Glomerular endothelial cell (primary cell): ENCODE data around the gene SEMA6D. TPM values are rescaled to one million over a fixed set of nuclear protein-coding genes. Genes with fewer than 3 reads are reported as not detected.
"Not testable (repeated sequence)": the region's sequence is repeated elsewhere in the genome, so short reads cannot be mapped to it uniquely, and the experiment has no call there.

Experiments used
- DNase-seq: peaks from one replicate; pipeline ENCODE4 v3.0.0-alpha.2; 2011; ENCODE audit warnings: low read depth, low spot score; ENCODE audit errors: extremely low read depth
- total RNA-seq: library from RNA; depleted of rRNA; stranded (reverse); fragments of >200 nt; gene quantifications from 2 replicates; pipeline ENCODE4 v1.2.3, GENCODE V29; 2015

Gene SEMA6D
- total RNA-seq, 1 donor from 2014 or later: 5.6 TPM

DNA sequence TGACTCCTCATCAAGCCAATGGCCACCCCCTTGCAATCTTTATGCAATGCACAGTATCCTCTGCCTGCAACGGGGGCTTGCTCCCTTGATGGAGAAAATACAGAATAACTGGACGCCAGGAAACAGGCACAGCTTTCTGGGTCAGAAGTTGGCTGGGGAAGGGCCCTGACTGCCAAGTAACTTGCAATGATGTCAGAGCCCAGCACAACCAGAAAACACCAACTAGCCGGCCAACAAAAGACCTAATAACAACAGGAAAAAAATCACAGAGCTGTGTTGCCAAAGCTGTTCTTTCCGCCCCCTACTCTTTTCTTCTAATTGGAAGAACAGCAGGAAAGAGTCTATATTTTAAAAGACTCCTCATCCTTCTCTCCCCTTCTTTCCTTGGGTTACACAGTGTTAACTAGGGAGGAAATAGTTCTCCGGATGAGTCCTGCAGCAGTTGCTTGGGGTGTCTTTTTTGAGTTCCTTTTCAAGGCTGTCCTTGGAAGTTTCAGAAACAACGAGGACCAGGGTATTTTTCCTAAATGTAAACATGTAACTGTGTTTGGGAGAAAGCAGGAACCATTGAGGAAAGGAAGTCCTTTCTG lies 1.4 kb upstream of the SEMA6D start:
- DNase-seq: no peak

DNA sequence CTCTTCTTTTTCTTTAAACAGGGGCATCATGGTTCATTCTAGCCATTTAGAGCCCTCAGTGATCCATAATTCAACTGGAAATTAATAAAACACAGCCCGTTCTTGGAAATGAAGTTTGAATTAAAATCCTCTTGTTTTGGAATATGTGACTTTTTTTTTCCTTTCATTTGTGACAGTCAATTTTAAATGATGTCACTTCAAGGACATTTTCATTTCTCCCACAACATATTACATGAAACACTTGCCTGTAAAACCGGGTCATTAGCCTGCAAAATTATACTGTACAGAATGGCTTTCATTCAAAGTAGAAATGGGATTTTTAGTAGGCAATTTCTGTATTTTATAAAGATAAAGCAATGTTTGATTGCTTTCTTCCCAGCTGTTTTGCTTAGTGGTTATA lies 789 bp upstream of the SEMA6D start:
- DNase-seq: no peak

GRCh38 chr15:47718497-47719437 lies 1.5 kb downstream of the SEMA6D start:
- no peak for DNase-seq

GRCh38 chr15:47719730-47720129 lies 2.4 kb downstream of the SEMA6D start:
- DNase-seq: no peak

DNA sequence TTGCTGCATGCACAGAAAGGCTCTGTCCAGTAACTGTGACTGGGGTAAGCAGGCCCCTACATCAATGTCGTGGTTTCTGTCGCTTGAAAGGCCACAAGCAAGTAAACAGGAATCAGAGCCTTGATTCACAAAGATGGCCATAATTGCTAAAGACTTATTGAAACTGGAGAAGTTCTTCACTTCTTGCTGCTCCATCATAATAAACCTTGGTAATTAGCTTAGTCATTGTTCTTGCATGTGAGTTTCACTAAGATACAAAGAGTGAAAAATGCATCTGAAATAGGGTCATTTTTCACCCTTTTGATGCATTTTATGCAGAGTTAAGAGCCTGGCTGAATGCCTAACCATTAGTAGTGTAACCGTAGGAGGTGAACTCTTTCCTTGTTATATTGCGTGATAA lies 3.2 kb downstream of the SEMA6D start:
- DNase-seq: no peak

DNA sequence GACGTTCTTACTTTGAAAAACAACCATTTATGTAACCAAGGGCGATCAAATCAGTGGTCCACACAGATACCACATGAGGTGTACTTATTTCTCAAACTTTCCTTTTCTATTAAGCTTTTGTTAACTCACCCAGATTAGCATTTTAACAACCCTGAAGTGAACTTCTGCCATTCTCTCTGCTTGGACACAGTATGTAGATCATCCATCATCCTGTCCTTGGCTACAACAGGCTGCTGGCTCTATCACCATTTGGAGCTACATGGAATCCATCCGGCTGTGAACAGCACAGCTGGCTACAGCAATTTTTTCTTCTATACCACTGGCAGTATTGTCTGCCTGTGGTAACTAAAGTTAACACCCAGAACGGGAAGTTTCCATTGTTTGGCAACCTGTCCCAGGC lies 4.4 kb downstream of the SEMA6D start:
- DNase-seq: no peak

GRCh38 chr15:47724346-47724745 lies 7.0 kb downstream of the SEMA6D start:
- no peak for DNase-seq

DNA sequence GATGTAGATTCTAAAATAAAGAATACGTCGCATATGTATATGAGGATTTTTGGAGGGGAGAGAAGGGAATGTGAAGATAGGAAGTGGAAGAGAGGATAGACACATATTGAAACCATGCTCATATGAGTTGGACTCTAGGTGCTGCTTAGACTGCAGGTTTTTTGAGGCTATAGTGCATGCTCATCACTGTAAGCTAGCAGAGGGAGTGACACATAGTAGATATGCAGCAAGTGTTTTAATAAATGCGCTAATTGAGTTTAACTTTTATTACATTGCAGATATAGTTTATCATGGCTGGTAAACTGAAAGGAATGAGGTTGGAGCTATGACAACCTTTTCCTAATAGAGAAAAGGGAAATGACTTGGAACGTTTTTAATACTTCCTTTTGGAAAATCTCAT lies 7.7 kb downstream of the SEMA6D start:
- no peak for DNase-seq

DNA sequence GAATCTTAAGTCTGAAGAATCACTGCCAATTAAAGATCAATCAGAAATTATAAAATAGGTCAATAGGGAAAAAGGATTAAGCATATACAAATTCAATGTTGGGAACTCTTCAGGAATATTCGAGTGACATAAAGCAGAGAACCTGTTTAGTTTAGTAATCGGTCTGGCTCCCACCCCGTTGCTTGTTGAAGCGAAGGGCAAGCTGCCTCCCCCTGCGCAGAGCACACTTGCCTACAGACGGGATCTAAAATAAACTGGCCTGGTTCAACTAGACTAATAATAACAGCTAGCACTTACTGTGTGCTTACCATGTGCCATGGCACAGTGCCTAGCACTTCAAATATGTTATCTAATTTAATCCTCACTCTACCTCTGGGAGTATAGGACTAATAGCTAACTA lies 8.6 kb downstream of the SEMA6D start:
- no peak for DNase-seq

- DNase-seq: no peak
Observed at GRCh38 chr15:47726399-47726823, 9.1 kb downstream of the SEMA6D start.

GRCh38 chr15:47727137-47727536 lies 9.8 kb downstream of the SEMA6D start:
- DNase-seq: no peak

GRCh38 chr15:47727676-47728075 lies 10.4 kb downstream of the SEMA6D start:
- no peak for DNase-seq

DNA sequence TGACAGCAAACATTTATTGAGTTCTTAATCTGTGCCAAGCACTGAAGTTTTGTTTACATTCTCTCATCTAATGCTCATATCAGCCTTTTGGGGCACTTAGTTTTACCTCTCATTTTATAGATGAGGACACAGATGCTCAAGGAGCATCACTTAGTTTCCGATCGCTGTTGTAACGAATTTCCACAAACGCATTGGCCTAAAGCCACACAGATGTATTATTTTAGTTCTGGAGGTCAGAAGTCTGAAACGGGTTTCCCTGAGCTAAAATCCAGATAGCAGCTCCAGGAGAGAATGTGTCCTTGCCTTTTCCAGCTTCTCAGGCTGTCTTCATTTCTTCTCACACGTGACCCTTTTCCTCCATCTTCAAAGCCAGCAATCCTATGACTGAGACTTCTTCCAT lies 11.1 kb downstream of the SEMA6D start:
- DNase-seq: no peak

DNA sequence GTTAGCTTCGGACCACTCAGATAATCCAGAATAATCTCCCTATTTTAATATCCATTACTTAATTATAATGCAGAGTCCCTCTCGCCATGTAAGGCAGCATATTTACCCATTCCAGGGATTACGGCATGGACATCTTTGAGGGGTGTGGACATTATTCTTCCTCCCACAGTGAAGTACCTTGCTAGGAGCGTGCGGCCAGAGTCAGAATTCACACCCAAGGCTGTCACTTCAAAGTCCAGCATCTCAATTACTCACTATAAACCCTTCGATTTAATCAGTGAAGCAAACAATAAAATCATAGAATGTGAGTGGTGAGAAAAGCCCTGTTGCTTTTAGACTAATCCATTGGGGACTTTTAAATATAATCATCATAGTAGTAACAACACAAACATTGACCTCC lies 11.6 kb downstream of the SEMA6D start:
- no peak for DNase-seq

GRCh38 chr15:47731230-47731629 lies 13.9 kb downstream of the SEMA6D start:
- no peak for DNase-seq

DNA sequence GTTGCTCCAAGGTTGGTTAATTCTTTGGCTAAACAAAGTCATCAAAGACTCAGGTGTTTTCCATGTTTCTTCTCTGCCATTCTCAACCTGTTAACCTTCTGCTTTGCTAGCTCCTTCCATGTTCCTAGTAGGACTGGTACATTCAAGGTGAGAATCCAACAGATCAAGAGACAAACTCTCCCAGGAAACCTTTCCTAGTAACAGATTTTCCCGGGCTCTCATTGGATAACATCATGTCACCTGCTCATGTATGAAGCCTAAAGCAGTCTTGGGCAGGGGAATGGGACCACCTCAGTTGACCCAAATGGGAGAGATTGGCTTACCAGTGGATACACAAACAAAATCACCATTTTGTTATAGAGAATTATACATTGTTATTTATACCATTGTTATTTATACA lies 14.9 kb downstream of the SEMA6D start:
- no peak for DNase-seq

DNA sequence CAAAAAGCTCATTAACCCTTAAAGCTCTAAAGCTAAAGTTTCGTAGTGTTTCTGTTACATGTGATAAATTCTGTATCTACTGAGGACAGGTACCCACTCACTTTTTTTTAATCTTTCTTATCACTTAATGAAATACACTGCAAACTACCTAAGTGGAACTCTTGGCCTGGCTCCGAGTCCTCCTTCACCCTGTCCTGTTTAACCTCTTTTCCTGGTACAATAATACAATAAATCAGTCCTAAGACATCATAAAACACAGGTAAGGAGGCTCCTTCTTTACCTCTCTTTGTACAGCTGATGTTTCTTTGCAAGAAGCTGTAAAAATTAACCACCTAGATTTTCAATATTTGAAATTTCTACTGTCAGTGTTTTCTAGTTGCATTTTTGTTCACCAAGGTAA lies 15.8 kb downstream of the SEMA6D start:
- DNase-seq: no peak

DNA sequence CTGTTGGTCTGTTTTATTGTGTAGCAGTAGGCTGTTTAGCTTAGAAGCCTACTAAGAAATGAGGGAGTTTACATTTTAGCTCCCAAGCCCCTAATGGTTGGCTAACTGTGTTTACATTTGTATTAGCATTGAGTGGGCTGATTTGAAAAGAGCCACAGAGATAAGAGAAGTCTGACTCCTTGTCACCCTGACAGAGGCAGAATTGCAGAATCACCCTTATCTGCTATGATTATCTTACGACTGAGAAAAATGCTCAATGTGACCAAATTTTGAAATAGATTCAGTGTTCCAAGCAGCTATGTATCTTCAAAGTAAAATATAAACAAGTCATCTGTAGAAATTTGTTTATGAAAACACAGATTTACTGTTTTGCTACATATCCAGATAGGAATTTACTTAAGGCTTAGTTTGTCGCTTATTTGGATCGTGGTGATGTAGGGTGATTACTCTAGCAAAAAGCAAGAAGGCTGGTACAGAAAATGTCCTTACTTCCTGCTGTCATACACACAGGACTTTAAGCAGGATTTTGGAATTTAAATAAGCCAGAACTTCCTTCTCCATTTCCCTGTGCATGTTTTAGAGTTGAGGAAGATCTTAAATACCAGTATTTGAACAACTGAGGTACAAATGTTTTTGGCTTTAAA lies 19.0 kb downstream of the SEMA6D start:
- DNase-seq: no peak

- no peak for DNase-seq
Observed at GRCh38 chr15:47737477-47737876, 20.2 kb downstream of the SEMA6D start.

DNA sequence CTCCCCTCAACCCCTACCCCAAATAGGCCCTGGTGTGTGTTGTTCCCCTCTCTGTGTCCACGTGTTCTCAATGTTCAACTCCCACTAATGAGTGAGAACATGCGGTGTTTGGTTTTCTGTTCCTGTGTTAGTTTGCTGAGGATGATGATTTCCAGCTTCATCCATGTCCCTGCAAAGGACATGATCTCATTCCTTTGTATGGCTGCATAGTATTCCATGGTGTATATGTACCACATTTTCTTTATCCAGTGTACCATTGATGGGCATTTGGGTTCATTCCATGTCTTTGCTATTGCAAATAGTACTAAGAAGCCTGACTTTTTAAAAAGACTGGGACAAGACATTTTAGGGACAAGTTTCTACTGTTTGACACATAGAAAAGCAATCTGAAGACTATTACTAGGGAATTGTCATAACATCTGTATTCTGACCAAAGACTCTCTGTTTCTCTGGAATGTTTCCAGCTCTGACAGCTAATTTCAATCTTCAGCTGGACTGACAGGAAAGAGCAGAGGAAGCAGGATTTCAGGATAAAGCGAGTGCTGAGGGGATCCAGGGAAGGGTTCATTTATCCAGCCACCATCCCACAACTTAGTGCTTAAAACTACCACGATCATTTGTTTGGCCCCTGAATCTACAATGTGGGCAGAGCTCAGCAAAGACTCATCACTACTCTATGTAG lies 21.0 kb downstream of the SEMA6D start:
- DNase-seq: not testable (repeated sequence)

DNA sequence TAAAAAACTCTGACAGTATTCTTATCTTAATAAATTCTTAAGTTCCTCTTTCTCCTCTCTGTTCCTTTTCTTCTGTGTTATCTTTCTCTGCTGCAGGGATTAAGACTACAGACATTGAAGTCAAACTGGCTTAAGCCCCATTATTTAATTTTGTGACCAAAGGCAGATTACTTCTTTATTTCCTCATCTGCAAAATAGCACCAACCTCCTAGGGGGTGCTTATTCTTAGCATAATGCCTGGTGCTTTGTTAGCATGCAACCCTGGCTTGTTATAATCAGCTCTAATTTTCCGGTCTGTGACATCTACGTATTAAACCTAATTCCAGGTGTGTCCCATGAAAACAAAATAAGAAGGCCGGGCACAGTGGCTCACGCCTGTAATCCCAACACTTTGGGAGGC lies 23.8 kb downstream of the SEMA6D start:
- no peak for DNase-seq
